Nephron (organoid): Measurements from ENCODE around the gene USP32.
"Not testable (repeated sequence)": the region's sequence is repeated elsewhere in the genome, so short reads cannot be mapped to it uniquely, and the experiment has no call there.

Experiments
- H3K27ac Mint-ChIP-seq, 3 experiments: 2 replicates each; pipeline ENCODE4 v1.8.0; 2020; ENCODE audit warnings: mixed read lengths in 3 of 3, mild to moderate bottlenecking in 2 of 3, moderate library complexity in 1 of 3
- H3K27me3 Mint-ChIP-seq: 2 replicates; pipeline ENCODE4 v1.8.0; 2021; ENCODE audit warnings: low read depth, mild to moderate bottlenecking, moderate library complexity, mixed read lengths
- H3K36me3 Mint-ChIP-seq: 2 replicates; pipeline ENCODE4 v1.8.0; 2020; ENCODE audit warnings: low read depth, mixed read lengths
- H3K4me1 Mint-ChIP-seq: 2 replicates; pipeline ENCODE4 v1.8.0; 2020; ENCODE audit warnings: mixed read lengths
- H3K4me3 Mint-ChIP-seq, 3 experiments: 2 replicates each; pipeline ENCODE4 v1.8.0; 2020; ENCODE audit warnings: mild to moderate bottlenecking in 3 of 3, mixed read lengths in 3 of 3, moderate library complexity in 2 of 3
- H3K9me3 Mint-ChIP-seq: 2 replicates; pipeline ENCODE4 v1.8.0; 2020; ENCODE audit warnings: mixed read lengths
- CTCF ChIP-seq, 3 experiments: fragments of 200-600 bp; sonication (generic); IDR thresholded peaks; one replicate each; pipeline ENCODE4 v1.5.0; 2021; ENCODE audit warnings: antibody characterized with exemption in 3 of 3; ENCODE audit not compliant: unreplicated experiment in 3 of 3

USP32 gene

GRCh38 chr17:60229188-60229802 lies 162.6 kb downstream of the USP32 start:
- Mint-ChIP-seq H3K4me3 (no peak overlapping the region), H3K27me3 (no peaks in the 10 kb centered on the region), H3K4me1 (no peaks in the 10 kb centered on the region), H3K36me3 (peaks cover 14% of the 10 kb centered on the region), H3K9me3 (no peaks in the 10 kb centered on the region), H3K27ac (no peak overlapping the region)
- TF ChIP-seq CTCF (IDR thresholded peaks at IDR 0.05; ENCODE audit: unreplicated experiment in 3 of 3) = no peak

DNA sequence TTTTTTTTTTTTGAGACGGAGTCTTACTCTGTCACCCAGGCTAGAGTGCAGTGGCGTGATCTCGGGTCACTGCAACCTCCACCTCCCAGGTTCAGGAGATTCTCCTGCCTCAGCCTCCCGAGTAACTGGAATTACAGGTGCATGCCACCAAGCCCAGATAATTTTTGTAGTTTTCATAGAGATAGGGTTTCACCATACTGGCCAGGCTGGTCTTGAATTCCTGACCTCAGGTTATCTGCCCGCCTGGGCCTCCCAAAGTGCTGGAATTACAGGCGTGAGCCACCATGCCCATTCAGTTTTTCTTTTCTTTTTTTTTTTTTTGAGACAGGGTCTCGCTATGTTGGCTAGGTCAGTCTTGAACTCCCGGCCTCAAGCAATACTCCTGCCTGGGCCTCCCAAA lies 164.7 kb downstream of the USP32 start:
- H3K4me3 Mint-ChIP-seq, H3K9me3 Mint-ChIP-seq, H3K4me1 Mint-ChIP-seq, H3K27me3 Mint-ChIP-seq, H3K27ac Mint-ChIP-seq: not testable (repeated sequence)
- peaks cover 18% of the 10 kb centered on the region for H3K36me3 Mint-ChIP-seq

DNA sequence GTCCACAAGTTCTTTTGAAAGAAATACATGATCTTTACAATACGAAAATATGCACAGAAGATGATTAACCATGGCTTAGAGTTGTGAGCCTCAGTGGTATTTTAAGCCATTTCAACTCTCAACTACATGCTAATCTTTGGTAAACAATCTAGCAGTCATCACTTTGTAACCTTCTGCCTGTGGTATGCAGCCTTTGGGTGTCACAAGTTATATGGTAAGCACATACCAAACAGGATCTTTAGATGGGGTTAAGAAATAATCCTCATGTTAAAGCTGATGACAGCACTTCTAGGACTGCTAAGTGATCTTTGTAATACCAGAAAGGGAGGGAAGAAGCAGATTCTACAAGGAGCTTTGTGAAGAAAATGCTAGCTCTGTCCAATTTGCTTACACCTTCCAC lies 167.9 kb downstream of the USP32 start:
- Mint-ChIP-seq H3K27me3 (no peaks in the 10 kb centered on the region), H3K4me1 (no peaks in the 10 kb centered on the region), H3K9me3 (no peaks in the 10 kb centered on the region), H3K27ac (no peak overlapping the region), H3K36me3 (peaks cover 27% of the 10 kb centered on the region), H3K4me3 (no peak overlapping the region)
- no peak for TF ChIP-seq CTCF (IDR thresholded peaks at IDR 0.05; ENCODE audit: unreplicated experiment in 3 of 3)

GRCh38 chr17:60223456-60223855 lies 168.5 kb downstream of the USP32 start:
- H3K9me3 Mint-ChIP-seq = no peaks in the 10 kb centered on the region
- no peaks in the 10 kb centered on the region for H3K27me3 Mint-ChIP-seq
- no peak for TF ChIP-seq CTCF (IDR thresholded peaks at IDR 0.05; ENCODE audit: unreplicated experiment in 3 of 3)
- H3K36me3 Mint-ChIP-seq = peaks cover 31% of the 10 kb centered on the region
- no peak overlapping the region for H3K27ac Mint-ChIP-seq
- H3K4me1 Mint-ChIP-seq = no peaks in the 10 kb centered on the region
- H3K4me3 Mint-ChIP-seq = no peak overlapping the region

DNA sequence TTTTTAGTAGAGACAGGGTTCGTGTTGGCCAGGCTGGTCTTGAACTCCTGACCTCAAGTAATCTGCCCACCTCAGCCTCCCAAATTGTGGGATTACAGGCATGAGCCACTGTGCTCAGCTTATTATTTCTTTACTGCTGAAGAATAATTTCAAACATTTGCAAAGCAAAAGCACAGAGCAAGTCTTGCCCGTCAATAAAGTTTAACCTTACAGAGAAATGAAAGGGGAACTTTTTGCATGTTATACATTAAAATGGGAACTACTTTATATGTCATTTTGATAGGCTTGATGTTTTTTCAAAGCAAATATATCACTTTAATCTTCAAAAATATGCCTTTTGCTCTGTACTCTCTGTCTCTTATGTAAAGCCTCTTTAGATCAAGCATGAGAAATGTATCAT lies 173.2 kb downstream of the USP32 start:
- H3K27ac Mint-ChIP-seq, H3K9me3 Mint-ChIP-seq, H3K27me3 Mint-ChIP-seq, H3K4me3 Mint-ChIP-seq, H3K4me1 Mint-ChIP-seq: not testable (repeated sequence)
- peaks cover 22% of the 10 kb centered on the region for H3K36me3 Mint-ChIP-seq

DNA sequence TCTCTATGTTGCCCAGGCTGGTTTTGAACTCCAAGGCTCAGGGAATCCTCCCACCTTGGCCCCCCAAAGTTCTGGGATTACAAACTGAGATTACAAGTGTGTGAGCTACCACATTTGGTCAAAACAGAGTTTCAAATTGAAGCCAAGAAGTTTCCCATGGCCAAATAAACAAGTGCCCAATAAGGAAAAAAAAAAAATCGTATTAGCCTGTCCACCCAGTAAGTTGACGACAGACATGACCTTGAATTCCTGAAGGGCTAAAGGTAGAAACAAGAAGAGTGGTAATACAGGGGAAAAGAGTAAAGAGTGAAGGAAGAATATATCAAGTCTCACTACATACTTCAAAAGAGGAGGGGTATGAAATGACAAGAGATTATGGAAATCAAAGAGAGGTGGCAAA lies 176.0 kb downstream of the USP32 start:
- not testable (repeated sequence) for H3K4me1 Mint-ChIP-seq, H3K27me3 Mint-ChIP-seq, H3K27ac Mint-ChIP-seq, H3K4me3 Mint-ChIP-seq, H3K9me3 Mint-ChIP-seq
- peaks cover 11% of the 10 kb centered on the region for H3K36me3 Mint-ChIP-seq

DNA sequence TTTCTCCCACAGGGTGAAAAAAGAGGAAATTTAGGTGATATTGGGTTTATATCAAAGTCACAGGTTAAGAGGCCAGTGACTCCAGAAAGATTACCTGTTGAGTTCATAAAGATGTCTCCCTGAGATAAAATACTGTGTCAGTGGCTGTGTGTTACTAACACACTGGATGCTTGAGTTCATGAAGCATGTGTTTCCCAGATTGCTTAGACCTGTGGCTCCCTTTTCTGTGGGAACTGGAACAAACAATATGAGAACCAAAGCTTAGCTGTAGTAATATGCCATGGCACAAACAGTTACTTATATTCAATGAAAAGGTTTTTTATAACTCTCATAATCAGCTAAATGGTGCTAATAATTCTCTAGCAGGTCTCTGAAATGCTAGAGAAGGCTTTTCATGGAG lies 180.7 kb downstream of the USP32 start:
- H3K9me3 Mint-ChIP-seq, H3K4me3 Mint-ChIP-seq, H3K27ac Mint-ChIP-seq, H3K4me1 Mint-ChIP-seq, H3K27me3 Mint-ChIP-seq, H3K36me3 Mint-ChIP-seq: not testable (repeated sequence)

DNA sequence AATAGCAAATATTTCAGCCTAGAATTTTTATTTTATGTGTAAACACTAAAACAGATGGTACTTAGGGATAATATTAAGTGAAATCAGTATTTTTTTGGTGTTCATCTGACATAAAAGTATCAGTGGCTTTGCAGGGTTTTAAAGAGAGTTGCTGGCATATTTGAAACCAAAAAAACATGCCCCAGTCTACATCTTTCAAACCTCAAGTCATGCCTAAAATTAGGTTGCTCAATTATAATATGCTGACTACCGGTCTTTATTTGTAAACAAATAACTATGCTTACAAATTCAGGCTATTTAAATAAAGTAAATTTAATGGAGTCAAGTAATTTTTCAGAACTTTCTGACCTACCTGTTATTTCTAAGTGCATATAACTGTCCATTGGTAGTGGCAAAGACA lies 183.6 kb downstream of the USP32 start:
- not testable (repeated sequence) for H3K4me1 Mint-ChIP-seq, H3K4me3 Mint-ChIP-seq, H3K27me3 Mint-ChIP-seq, H3K9me3 Mint-ChIP-seq, H3K27ac Mint-ChIP-seq
- H3K36me3 Mint-ChIP-seq = peaks cover 10% of the 10 kb centered on the region

DNA sequence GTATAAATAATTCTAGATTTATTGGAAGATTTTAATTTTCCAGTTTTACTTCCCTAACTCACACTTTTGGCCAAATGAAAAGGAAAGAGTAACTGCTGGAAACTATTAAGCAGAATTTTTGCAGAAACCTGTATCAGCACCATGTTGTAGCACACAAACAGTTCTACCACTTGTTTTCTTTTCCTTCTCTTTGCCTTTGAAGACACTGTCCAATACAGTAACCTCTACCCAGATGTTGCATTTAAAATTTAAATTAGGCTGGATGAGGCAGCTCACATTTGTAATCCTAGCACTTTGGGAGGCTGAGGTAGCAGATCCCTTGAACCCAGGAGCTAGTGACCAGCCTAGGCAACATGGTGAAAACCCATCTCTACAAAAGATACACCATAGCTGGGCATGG lies 186.2 kb downstream of the USP32 start:
- not testable (repeated sequence) for H3K4me3 Mint-ChIP-seq, H3K9me3 Mint-ChIP-seq, H3K4me1 Mint-ChIP-seq, H3K27me3 Mint-ChIP-seq, H3K27ac Mint-ChIP-seq
- peaks cover 14% of the 10 kb centered on the region for H3K36me3 Mint-ChIP-seq

- H3K27me3 Mint-ChIP-seq, H3K9me3 Mint-ChIP-seq, H3K27ac Mint-ChIP-seq: not testable (repeated sequence)
These were observed 193.3 kb downstream of the USP32 start for GRCh38 chr17:60198630-60199029.

DNA sequence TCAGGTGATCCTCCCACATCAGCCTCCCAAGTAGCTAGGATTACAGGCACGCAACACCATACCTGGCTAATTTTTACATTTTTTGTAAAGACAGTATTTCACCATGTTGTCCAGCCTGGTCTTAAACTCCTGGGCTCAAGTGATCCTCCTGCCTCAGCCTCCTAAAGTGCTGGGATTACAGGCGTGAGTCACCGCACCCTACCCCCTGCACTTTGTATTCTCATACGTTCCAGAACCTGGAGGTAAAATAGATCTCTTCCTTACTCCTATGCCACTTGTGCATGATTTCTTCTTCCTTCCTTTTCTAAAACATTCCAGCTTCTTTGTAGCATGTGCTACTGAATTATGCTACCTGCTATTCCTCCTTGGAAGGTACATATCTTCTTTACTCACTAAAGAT lies 197.8 kb downstream of the USP32 start:
- not testable (repeated sequence) for H3K27ac Mint-ChIP-seq, H3K27me3 Mint-ChIP-seq, H3K4me3 Mint-ChIP-seq, H3K9me3 Mint-ChIP-seq, H3K4me1 Mint-ChIP-seq
- H3K36me3 Mint-ChIP-seq = peaks cover 63% of the 10 kb centered on the region

More at GRCh38 chr17:60198630-60199029, 193.3 kb downstream of the USP32 start:
- H3K4me3 Mint-ChIP-seq, H3K4me1 Mint-ChIP-seq: not testable (repeated sequence)
- peaks cover 44% of the 10 kb centered on the region for H3K36me3 Mint-ChIP-seq
